Aorta (tissue), 4 donors: ENCODE measurements around the gene FUT7. TPM values are rescaled to one million over a fixed set of nuclear protein-coding genes. Genes with fewer than 3 reads are reported as not detected.

Source experiments
- polyA plus RNA-seq, 2 donors: library from polyadenylated mRNA; stranded (reverse); fragments of 200-250 nt; gene quantifications; one replicate each; pipeline ENCODE4 v1.2.3, GENCODE V29; 2013
- total RNA-seq, 2 donors: library from RNA; stranded (reverse); fragmentation: NEBNext Ultra II Directional; extraction: Animal tissue kit (Norgen Biotek cat#: 25700); gene quantifications; one replicate each; pipeline ENCODE4 v1.2.1, GENCODE V29; 2021
- donor health status: healthy with polysubstance abuse.
- donor health status: Bipolar disorder and iron deficiency.
- donor health status: DM: no; HTN: no; CAD: no.
- donor health status: DM: yes; HTN: yes; CAD: no.

FUT7 gene
- total and polyA plus RNA-seq, 4 donors, result 0.27 to 0.68 TPM; not detected in 2

Other genes starting within 250 kb of the FUT7 start
Only the 30 nearest of the 38 such genes appear.
- 1 to 10 TPM; 6.1 to 6.2 TPM for gene AJM1, start 189.6 kb downstream of the FUT7 start, total RNA-seq
- gene AJM1, start 189.6 kb downstream of the FUT7 start, polyA plus RNA-seq, result 10 to 100 TPM in 1 of 2 donors, under 1 TPM in 1; 0.63 to 26.9 TPM
- 10 to 100 TPM; 65.6 to 84.1 TPM for gene PHPT1, start 182.7 kb downstream of the FUT7 start, total RNA-seq
- gene PHPT1, start 182.7 kb downstream of the FUT7 start, polyA plus RNA-seq, result 100 to 1,000 TPM; 129 to 165 TPM
- gene MAMDC4, start 179.7 kb downstream of the FUT7 start, total RNA-seq, result 1 to 10 TPM; 2.4 to 5.0 TPM
- 10 to 100 TPM in 1 of 2 donors, 1 to 10 TPM in 1; 2.6 to 19.0 TPM for gene MAMDC4, start 179.7 kb downstream of the FUT7 start, polyA plus RNA-seq
- gene EDF1, start 165.8 kb downstream of the FUT7 start, total RNA-seq, result 100 to 1,000 TPM; 193 to 223 TPM
- gene EDF1, start 165.8 kb downstream of the FUT7 start, polyA plus RNA-seq, result 100 to 1,000 TPM; 421 to 505 TPM
- 10 to 100 TPM in 1 of 2 donors, 1 to 10 TPM in 1; 9.1 to 22.1 TPM for gene TRAF2, start 145.6 kb downstream of the FUT7 start, total RNA-seq
- 10 to 100 TPM in 1 of 2 donors, 1 to 10 TPM in 1; 4.8 to 14.0 TPM for gene TRAF2, start 145.6 kb downstream of the FUT7 start, polyA plus RNA-seq
- 100 to 1,000 TPM in 1 of 2 donors, 10 to 100 TPM in 1; 92.5 to 107 TPM for gene FBXW5, start 87.3 kb downstream of the FUT7 start, total RNA-seq
- gene FBXW5, start 87.3 kb downstream of the FUT7 start, polyA plus RNA-seq, result 100 to 1,000 TPM; 111 to 191 TPM
- 1 to 10 TPM in 1 of 2 donors, under 1 TPM in 1; 0.90 to 1.1 TPM for gene C8G, start 86.8 kb downstream of the FUT7 start, total RNA-seq
- gene C8G, start 86.8 kb downstream of the FUT7 start, polyA plus RNA-seq, result 1 to 10 TPM; 1.8 to 3.1 TPM
- gene LCN12, start 79.8 kb downstream of the FUT7 start, total RNA-seq, result 1 to 10 TPM in 1 of 2 donors, under 1 TPM in 1; 0.71 to 1.6 TPM
- gene LCN12, start 79.8 kb downstream of the FUT7 start, polyA plus RNA-seq, result 1 to 10 TPM in 1 of 2 donors, not detected in 1; 3.3 TPM
- 100 to 1,000 TPM; 128 to 145 TPM for gene PTGDS, start 54.6 kb downstream of the FUT7 start, total RNA-seq
- gene PTGDS, start 54.6 kb downstream of the FUT7 start, polyA plus RNA-seq, result 10 to 100 TPM; 12.2 to 13.9 TPM
- 1 to 10 TPM in 1 of 2 donors, under 1 TPM in 1; 0.36 to 1.1 TPM for gene LCNL1, start 49.1 kb downstream of the FUT7 start, total RNA-seq
- gene LCNL1, start 49.1 kb downstream of the FUT7 start, polyA plus RNA-seq, result under 1 TPM in 1 of 2 donors, not detected in 1; 0.15 TPM
- gene PAXX, start 39.7 kb downstream of the FUT7 start, total RNA-seq, result 10 to 100 TPM; 27.8 to 42.0 TPM
- 100 to 1,000 TPM in 1 of 2 donors, 10 to 100 TPM in 1; 39.9 to 192 TPM for gene PAXX, start 39.7 kb downstream of the FUT7 start, polyA plus RNA-seq
- 1 to 10 TPM; 3.8 to 7.0 TPM for gene CLIC3, start 35.5 kb downstream of the FUT7 start, total RNA-seq
- gene CLIC3, start 35.5 kb downstream of the FUT7 start, polyA plus RNA-seq, result 1 to 10 TPM; 1.6 to 6.7 TPM
- 10 to 100 TPM; 27.3 to 60.0 TPM for gene ABCA2, start 3.9 kb downstream of the FUT7 start, total RNA-seq
- 10 to 100 TPM in 1 of 2 donors, 1 to 10 TPM in 1; 9.0 to 48.1 TPM for gene ABCA2, start 3.9 kb downstream of the FUT7 start, polyA plus RNA-seq
- gene NPDC1, start 14.1 kb upstream of the FUT7 start, total RNA-seq, result 100 to 1,000 TPM in 1 of 2 donors, 10 to 100 TPM in 1; 99.3 to 217 TPM
- 100 to 1,000 TPM in 1 of 2 donors, 10 to 100 TPM in 1; 26.5 to 190 TPM for gene NPDC1, start 14.1 kb upstream of the FUT7 start, polyA plus RNA-seq
- 1 to 10 TPM in 1 of 2 donors, under 1 TPM in 1; 0.16 to 1.7 TPM for gene ENTPD2, start 22.0 kb upstream of the FUT7 start, total RNA-seq
- gene ENTPD2, start 22.0 kb upstream of the FUT7 start, polyA plus RNA-seq, result not detected
- gene SAPCD2, start 38.5 kb upstream of the FUT7 start, total RNA-seq, result under 1 TPM; 0.26 to 0.60 TPM
- under 1 TPM in 1 of 2 donors, not detected in 1; 0.50 TPM for gene SAPCD2, start 38.5 kb upstream of the FUT7 start, polyA plus RNA-seq
- 10 to 100 TPM in 1 of 2 donors, 1 to 10 TPM in 1; 7.9 to 20.6 TPM for gene UAP1L1, start 45.4 kb upstream of the FUT7 start, total RNA-seq
- 10 to 100 TPM in 1 of 2 donors, 1 to 10 TPM in 1; 4.1 to 13.2 TPM for gene UAP1L1, start 45.4 kb upstream of the FUT7 start, polyA plus RNA-seq
- gene MAN1B1, start 54.9 kb upstream of the FUT7 start, total RNA-seq, result 10 to 100 TPM; 28.4 to 52.2 TPM
- gene MAN1B1, start 54.9 kb upstream of the FUT7 start, polyA plus RNA-seq, result 100 to 1,000 TPM in 1 of 2 donors, 10 to 100 TPM in 1; 21.2 to 104 TPM
- 100 to 1,000 TPM in 1 of 2 donors, 10 to 100 TPM in 1; 97.4 to 153 TPM for gene DPP7, start 82.6 kb upstream of the FUT7 start, total RNA-seq
- 100 to 1,000 TPM in 1 of 2 donors, 10 to 100 TPM in 1; 98.8 to 598 TPM for gene DPP7, start 82.6 kb upstream of the FUT7 start, polyA plus RNA-seq
- not detected for gene GRIN1, start 107.1 kb upstream of the FUT7 start, total RNA-seq
- not detected for gene GRIN1, start 107.1 kb upstream of the FUT7 start, polyA plus RNA-seq
- not detected for gene LRRC26, start 138.0 kb upstream of the FUT7 start, total RNA-seq
- gene LRRC26, start 138.0 kb upstream of the FUT7 start, polyA plus RNA-seq, result not detected
- gene TMEM210, start 140.0 kb upstream of the FUT7 start, total RNA-seq, result not detected
- not detected for gene TMEM210, start 140.0 kb upstream of the FUT7 start, polyA plus RNA-seq
- gene ANAPC2, start 156.5 kb upstream of the FUT7 start, total RNA-seq, result 10 to 100 TPM; 38.7 to 54.0 TPM
- gene ANAPC2, start 156.5 kb upstream of the FUT7 start, polyA plus RNA-seq, result 10 to 100 TPM; 13.3 to 84.5 TPM
- gene SSNA1, start 156.6 kb upstream of the FUT7 start, total RNA-seq, result 10 to 100 TPM; 30.5 to 37.4 TPM
- 10 to 100 TPM; 77.0 to 87.1 TPM for gene SSNA1, start 156.6 kb upstream of the FUT7 start, polyA plus RNA-seq
- gene TPRN, start 168.7 kb upstream of the FUT7 start, total RNA-seq, result 1 to 10 TPM; 4.3 to 5.9 TPM
- gene TPRN, start 168.7 kb upstream of the FUT7 start, polyA plus RNA-seq, result 10 to 100 TPM in 1 of 2 donors, 1 to 10 TPM in 1; 5.5 to 10.8 TPM
- gene TMEM203, start 173.6 kb upstream of the FUT7 start, total RNA-seq, result 10 to 100 TPM; 21.5 to 25.7 TPM
- gene TMEM203, start 173.6 kb upstream of the FUT7 start, polyA plus RNA-seq, result 10 to 100 TPM; 25.9 to 27.5 TPM
- gene NDOR1, start 173.6 kb upstream of the FUT7 start, total RNA-seq, result 10 to 100 TPM; 10.0 to 14.2 TPM
- gene NDOR1, start 173.6 kb upstream of the FUT7 start, polyA plus RNA-seq, result 10 to 100 TPM in 1 of 2 donors, 1 to 10 TPM in 1; 3.0 to 20.4 TPM
- 1 to 10 TPM; 2.2 to 3.4 TPM for gene RNF208, start 190.2 kb upstream of the FUT7 start, total RNA-seq
- 10 to 100 TPM in 1 of 2 donors, 1 to 10 TPM in 1; 2.9 to 11.8 TPM for gene RNF208, start 190.2 kb upstream of the FUT7 start, polyA plus RNA-seq
- gene CYSRT1, start 193.1 kb upstream of the FUT7 start, total RNA-seq, result not detected
- gene CYSRT1, start 193.1 kb upstream of the FUT7 start, polyA plus RNA-seq, result 1 to 10 TPM in 1 of 2 donors, not detected in 1; 1.1 TPM
- gene RNF224, start 195.4 kb upstream of the FUT7 start, total RNA-seq, result not detected
- under 1 TPM; 0.08 to 0.25 TPM for gene RNF224, start 195.4 kb upstream of the FUT7 start, polyA plus RNA-seq